DMS53 (cell line): Measurements from ENCODE around the gene CDHR1.

Source experiments
- DNase-seq: peaks from one replicate; lab custom pipeline; 2025; lab: John Stamatoyannopoulos, UW

Gene CDHR1

DNA sequence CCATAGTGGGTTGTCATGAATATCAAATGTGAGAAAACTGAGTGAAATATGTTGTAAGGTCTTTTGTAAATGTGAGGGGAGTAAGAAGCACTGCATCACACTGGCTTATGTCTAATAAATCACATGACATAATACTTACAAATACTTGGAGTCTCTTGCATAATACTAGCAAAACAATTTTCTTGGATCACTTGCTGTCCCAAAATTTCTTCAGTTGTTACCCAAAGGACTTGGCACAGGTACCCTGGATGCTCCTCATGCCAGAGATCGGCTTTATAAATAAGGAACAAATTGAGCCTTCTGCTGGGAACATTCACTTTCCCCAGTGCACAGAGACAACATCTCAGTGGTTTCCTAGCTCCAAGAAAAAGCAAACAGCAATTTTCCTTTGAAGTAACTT is 36.0 kb downstream of the CDHR1 start:
- no peak for DNase-seq

DNA sequence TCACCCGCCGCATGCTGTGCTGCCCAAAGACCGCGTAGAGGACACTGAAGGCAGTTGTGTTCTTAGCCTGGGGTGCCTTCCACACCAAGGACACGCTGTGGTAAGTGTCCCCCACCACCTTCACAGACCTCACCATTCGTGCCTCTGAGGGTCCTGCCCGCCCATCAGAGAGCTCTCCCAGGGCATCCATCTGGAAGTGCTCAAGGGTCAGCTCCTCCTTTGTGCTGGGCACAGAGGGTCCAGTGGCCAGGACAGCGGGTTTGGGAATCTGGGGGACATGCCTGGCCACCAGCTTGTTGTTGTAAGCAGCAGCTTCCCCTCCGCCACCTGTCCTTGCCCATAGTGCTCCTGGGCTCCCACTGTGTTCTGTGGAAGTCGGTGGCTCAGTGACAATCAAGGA is 38.0 kb downstream of the CDHR1 start:
- DNase-seq = no peak

- DNase-seq = no peak
Observed at GRCh38 chr10:84233940-84234339, 39.6 kb downstream of the CDHR1 start.

DNA sequence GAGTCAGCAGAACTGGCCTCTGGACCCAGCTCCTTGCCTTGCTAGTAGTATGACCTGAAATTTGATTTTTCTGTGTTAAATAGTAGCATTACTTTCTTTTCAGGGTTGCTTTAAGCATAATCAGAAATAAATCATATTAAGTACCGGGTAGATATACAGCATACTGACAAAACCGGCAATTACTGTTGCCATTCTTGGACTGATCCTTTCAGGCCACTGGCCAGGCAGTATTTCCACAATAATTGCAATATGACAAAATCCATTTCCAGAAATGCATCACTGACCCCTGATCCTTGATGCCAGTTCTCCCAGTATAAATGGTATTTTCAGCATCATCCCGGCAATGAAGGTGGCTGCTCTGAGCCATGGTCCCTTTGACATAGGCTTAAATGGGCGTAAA is 40.1 kb downstream of the CDHR1 start:
- no peak for DNase-seq

DNA sequence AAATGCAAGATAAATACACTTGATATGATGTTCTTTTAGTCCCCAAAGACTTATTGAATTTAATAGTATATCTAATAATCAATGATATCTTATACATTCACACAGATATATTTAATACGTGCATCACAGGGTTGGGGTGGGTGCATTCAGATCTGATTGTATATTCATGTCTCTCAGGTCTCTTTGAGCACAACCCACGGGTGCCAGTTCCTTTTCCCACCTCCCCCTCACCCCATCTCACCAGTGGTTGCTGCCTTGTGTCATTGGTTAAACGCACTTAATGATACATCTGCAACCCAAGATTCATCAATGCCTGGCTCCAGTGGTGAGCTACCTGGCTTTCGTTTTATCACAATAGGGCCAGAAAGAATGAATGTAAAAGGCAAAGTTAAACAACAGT is 40.8 kb downstream of the CDHR1 start:
- DNase-seq = no peak

- no peak for DNase-seq
Observed at GRCh38 chr10:84236807-84237198, 42.5 kb downstream of the CDHR1 start.

DNA sequence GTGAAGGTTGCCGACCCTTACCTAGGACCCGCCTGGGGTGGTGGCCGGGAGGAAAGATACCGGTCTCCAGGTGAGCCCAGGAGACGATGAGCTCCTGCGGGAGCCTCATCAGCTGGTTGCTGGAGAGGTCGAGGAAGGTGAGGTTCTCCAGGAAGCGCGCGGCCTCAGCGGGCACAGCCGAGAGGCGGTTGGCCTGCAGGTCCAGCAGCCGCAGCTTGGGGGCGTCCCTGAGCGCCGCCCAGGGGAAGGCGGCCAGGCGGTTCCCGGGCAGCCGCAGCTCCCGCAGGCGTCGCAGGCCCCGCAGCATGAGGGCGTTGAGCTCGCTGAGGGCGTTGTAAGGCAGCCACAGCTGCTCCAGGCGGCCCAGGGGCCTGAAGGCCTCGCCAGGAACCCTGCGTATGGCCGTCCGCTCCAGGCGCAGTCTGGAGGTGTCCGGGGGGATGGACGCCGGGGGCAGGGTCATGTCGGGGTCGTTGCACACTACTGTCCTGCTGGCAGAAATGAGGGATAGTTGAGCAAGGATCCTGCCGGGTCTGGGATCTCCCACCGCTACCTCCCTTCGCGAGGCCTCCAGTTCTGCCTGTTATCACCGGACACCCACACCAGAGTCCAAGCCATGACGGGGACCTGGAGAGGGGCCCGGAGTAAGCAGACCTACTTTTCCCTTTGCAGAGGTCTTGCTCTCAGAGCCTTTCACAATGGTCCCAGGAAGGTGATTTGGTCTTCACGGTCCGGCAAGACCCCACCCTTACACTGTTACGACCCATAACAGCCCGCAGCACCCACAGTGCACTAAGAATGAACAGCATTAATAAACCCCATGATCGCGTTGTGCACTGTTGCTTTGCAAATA is 43.1 kb downstream of the CDHR1 start:
- DNase-seq = no peak

DNA sequence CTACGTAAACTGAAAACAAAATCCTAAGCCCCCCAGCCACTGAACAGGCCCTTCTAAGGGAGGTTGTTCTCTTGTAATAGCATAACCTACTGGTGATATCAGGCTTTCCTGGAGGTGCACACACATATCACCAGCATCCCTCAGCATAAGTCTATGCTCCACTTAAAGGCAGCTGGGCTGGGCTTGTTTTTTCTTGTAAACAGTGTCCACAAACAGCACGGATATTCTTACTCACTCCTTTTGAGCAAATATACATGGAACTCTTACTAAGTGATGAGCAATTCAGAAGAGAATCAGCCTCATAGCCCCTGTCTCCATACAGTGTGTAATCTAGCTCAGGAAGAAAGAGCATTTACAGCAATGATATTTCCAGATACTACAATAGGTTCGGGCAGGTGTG is 44.6 kb downstream of the CDHR1 start:
- DNase-seq = peak; percentile 24

DNA sequence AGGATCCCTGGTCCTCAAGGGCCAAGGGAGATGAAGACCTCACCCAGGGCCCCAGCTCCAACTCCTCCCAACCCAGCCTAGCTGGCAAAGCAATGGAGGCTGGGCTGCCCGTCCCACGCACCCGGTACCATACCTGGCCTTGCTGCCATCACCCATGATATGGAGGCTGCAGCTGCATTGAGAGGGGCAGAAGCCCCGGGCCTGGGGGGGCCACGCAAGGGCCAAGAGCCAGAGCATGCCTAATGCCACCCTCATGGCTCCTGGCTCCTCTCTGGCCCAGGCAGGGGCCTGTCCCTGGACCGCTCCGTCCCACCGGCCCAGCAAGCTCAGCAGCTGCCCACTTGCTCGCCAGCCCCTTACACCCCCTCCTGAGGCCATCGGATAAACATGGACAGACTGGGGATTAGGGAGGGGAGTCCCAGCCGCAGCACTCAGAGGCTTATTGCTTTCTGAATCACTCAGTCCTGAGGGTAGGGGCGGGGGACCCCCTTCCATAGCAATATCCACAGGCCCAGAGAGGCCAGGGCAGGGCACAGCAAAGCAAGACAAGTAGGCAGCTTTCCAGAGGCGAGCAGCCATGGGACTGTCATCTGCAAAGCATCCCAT is 47.0 kb downstream of the CDHR1 start, which contains the start of gene LRIT1:
Gene LRIT1, minus strand, starts transcription at position 362 of the 606 bp plus-strand sequence. Its CDS starts 107 bp downstream, at position 255.
- no peak for DNase-seq

- DNase-seq = no peak
Observed at GRCh38 chr10:84243759-84244158, 49.4 kb downstream of the CDHR1 start.

DNA sequence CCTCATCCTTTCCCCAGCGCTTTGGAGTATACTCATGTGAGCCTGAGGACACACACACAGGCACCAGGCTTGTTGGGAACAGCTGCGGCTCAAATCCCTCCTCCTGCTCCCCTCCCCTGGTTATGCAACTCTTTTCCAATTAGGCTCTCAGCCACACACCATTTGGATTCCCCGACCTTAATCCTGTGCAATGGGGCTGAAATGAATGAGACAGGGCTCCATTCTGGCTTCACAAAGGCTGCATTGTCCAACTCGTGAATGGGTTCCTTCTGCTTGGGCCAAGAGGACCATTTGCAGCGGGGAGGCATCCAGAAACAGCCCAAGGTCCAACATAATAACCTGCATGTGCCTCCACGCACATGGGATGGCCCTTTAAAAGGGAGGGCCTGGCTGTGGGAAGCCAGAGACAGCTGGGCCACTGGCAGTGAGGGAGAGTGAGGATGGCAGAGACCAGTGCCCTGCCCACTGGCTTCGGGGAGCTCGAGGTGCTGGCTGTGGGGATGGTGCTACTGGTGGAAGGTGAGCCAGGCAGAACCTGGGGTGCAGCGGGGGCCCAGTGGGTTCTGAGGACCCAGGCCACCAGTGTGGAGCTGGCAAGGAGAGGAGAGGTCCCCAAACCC is 50.4 kb downstream of the CDHR1 start, which contains the start of gene RGR:
Gene RGR, plus strand, starts transcription at position 403 of the 620 bp plus-strand sequence. Its CDS starts 38 bp downstream, at position 441.
- no peak for DNase-seq

GRCh38 chr10:84247496-84247895 is 53.2 kb downstream of the CDHR1 start:
- DNase-seq = no peak

DNA sequence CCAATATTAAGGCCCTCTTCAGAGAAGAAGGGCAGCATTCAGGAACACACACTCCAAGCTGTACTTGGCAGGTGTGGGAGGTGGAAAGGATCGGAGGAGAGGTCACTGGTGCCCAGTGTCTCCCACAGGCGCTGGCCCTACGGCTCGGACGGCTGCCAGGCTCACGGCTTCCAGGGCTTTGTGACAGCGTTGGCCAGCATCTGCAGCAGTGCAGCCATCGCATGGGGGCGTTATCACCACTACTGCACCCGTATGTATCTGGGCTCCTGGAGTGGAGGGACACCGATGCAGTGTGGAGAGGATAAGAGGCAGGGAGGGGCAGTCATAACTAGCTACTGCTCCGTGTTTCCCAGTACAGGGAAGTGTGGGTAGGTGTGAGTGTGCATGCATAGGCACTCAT is 54.5 kb downstream of the CDHR1 start:
- DNase-seq = no peak

GRCh38 chr10:84254552-84255478 is 60.5 kb downstream of the CDHR1 start:
- DNase-seq = no peak

DNA sequence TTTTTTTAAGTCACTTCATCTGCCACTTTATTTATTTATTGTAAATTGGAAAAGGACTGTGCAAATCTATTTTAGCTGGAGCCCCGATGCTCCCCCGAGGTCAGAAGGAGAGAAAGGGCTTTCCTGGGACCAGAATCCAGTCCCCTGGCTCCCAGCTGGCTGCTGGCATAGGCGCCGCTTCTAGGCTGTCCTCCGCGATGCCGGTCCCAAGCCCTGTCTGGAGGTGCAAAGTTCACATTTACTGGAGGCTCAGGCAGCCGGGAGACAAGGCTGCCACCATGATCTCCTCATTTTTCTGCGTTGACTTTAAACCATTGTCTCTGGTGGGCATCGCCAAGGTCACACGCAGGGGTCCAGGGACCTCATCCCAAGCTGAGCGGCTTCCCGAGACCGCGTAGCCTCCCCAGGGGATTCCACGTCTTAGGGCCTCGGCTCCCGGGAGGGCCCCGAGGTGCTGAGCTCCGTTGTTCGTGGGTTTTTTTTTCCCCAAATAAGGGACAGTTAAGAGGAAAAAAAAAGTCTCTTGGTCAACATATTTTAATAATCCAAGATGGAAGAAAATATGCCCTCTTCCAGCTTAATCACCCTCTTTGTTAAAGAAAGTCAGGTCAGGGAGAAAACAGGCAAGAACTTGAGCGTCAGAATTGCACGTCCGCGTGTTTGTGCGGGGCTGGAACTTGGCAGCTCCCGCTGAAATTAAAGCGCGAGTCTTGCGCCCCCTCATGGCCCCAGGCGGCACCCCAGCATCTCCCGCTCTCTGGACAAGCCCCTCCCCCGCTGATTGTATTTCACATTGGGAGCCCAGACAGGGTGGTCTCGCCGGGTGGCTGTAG is 62.4 kb downstream of the CDHR1 start:
- peak; percentile 83 for DNase-seq

DNA sequence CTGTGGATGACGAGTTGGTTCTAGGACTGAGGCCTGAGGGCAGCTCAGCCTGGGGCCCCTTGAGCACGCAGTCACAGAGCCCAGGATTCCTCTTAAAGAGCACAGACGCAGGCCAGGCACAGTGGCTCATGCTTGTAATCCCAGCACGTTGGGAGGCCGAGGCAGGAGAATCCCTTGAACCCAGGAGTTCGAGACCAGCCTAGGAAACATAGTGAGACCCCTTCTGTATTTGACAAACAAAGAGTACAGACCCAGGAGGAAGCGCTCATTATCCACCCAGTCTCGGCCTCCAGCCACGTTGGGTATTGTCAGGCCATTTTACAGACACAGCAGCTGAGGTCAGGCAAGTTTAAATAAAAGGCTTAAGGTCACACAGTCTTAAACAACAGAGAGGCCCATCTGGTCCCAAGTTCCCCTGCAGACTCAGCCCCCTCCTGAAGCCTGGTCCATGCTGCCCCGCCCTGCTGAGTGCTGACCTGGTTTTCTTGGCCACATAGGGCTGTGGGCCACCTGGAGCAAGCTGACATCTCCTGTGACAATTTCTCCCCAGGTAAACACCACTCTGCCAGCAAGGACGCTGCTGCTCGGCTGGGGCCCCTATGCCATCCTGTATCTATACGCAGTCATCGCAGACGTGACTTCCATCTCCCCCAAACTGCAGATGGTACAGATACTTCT is 63.1 kb downstream of the CDHR1 start:
- DNase-seq = no peak

DNA sequence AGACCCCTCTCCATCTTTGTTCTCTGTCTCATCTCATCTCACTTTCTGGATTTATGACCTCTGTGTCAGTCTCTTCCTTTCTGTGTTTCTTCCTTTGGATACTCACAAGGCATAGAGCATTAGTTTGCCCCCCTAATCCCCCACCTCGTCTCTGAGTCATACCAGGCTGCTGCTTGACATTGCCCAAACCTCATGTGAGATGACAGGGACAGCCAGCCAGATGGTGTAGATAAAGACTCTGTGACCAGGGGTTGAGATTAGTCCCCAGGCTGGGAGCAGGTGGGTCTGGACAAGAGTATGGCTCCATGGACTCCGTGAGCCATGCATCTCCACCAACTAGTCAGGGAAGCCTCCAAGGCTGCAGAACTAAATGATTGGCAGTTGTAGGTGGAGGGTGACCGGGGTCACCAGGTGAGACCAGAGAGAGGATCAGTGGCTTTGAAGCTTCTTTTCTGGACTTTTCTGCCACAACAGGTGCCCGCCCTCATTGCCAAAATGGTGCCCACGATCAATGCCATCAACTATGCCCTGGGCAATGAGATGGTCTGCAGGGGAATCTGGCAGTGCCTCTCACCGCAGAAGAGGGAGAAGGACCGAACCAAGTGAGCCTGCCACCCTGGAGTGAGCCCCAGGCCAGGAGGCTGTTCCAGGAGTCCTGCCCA is 63.8 kb downstream of the CDHR1 start:
- no peak for DNase-seq

DNA sequence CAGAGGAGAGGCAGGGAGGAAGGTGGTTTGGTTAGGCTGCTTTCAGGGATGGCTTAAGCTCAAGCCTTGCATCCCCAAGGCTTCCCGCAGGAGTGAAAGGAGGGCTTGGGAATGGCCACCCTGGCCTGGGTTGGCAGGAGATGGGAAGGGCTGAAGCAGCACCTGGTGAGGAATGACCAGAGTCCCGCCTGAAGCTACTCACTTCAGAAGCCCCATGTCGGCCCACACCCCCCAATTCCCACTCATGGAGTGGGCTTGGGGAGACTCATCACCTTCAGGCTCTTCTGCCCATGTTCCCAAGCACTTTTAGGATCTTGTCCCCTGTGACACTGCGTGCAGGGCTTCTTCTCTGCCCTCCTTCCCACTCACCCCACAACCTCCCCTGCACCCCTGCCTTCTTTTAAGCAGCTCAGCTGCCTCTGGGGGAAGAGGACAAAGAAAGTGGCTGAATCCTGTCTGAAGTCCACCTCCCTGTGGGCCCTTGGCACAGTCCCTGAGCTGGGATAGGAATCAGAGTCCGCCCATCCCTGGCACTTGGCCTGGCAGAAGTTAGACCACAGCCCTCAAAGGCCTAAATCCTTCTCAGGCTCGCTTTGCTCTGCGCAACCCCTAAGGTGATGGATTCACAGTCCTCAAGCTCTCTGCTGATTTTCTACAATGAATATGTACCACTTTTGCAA is 67.0 kb downstream of the CDHR1 start:
- no peak for DNase-seq
